GM12878 (cell line): ENCODE measurements around the gene RPS6KA2. TPM values are rescaled to one million over a fixed set of nuclear protein-coding genes. Genes with fewer than 3 reads are reported as not detected.

ENCODE experiments used
- ATAC-seq: fragments of 200-7000 bp; cut with Tn5 transposase; 3 replicates; pipeline ENCODE4 v1.9.1; 2020; ENCODE audit warnings: mild to moderate bottlenecking, moderate library complexity
- BruUV-seq: library from RNA; stranded (reverse); fragments of 400-500 nt; replicated peaks from 2 replicates; lab custom pipeline; 2021; lab: Mats Ljungman, UMichigan
- CTCF ChIA-PET: fragments of 300-600 bp; sonication (Branson Sonifier 250); formaldehyde crosslinking; extraction: SDS; loops from one replicate; lab custom pipeline; 2021; ENCODE audit warnings: inconsistent platforms; lab: Yijun Ruan, JAX
- POLR2A ChIA-PET: fragments of 350-600 bp; formaldehyde crosslinking; extraction: SDS; loops from one replicate; lab custom pipeline; 2021; ENCODE audit warnings: inconsistent platforms; lab: Charles Lee
- RAD21 ChIA-PET: fragments of 300-600 bp; sonication (Branson Sonifier 250); formaldehyde crosslinking; loops from one replicate; lab custom pipeline; 2023; ENCODE audit warnings: antibody characterized with exemption; ENCODE audit not compliant: unreplicated experiment; lab: Charles Lee
- SMC1A ChIA-PET: fragments of 300-600 bp; sonication (Branson Sonifier 250); formaldehyde crosslinking; loops from one replicate; lab custom pipeline; 2023; ENCODE audit not compliant: unreplicated experiment, uncharacterized antibody; lab: Charles Lee
- DNase-seq: peaks from one replicate; pipeline ENCODE4 v3.0.0-alpha.2; 2011; ENCODE audit warnings: low read depth, low spot score
- FAIRE-seq: peaks from 3 replicates; lab custom pipeline; 2011; peaks lifted over from hg19 to GRCh38; lab: Jason Lieb, UNC
- H2AFZ ChIP-seq: 2 replicates; pipeline ENCODE4 v1.6.0; 2011; ENCODE audit warnings: low read depth, low read length, control low read depth; ENCODE audit not compliant: control insufficient read depth
- H3K27ac ChIP-seq: 2 replicates; pipeline ENCODE4 v1.5.1; 2011; ENCODE audit warnings: control low read depth; ENCODE audit not compliant: control insufficient read depth, insufficient read depth
- H3K27me3 ChIP-seq, 2 experiments: replicated peaks in 1 of 2; 2 replicates each; pipeline versions ENCODE4 v1.6.0 to v1.6.1; 2011; ENCODE audit warnings: low read length in 1 of 2; ENCODE audit not compliant: control insufficient read depth in 2 of 2, insufficient read depth in 2 of 2
- H3K36me3 ChIP-seq, 2 experiments: 2 replicates each; pipeline ENCODE4 v1.5.1; 2011; ENCODE audit warnings: low read length in 1 of 2; ENCODE audit not compliant: control insufficient read depth in 2 of 2, insufficient read depth in 2 of 2
- H3K4me1 ChIP-seq: 2 replicates; pipeline ENCODE4 v1.6.1; 2011; ENCODE audit warnings: mild to moderate bottlenecking, low read length, moderate library complexity, mixed read lengths; ENCODE audit not compliant: control insufficient read depth, insufficient read depth
- H3K4me2 ChIP-seq: 2 replicates; pipeline ENCODE4 v1.6.0; 2011; ENCODE audit warnings: control low read depth; ENCODE audit not compliant: control insufficient read depth, insufficient read depth
- H3K4me3 ChIP-seq: fragments of 200-600 bp; sonication (generic); 2 replicates; pipeline ENCODE4 v1.5.1; 2016
- H3K79me2 ChIP-seq: 2 replicates; pipeline ENCODE4 v1.6.0; 2011; ENCODE audit warnings: low read length; ENCODE audit not compliant: control insufficient read depth, insufficient read depth
- H3K9ac ChIP-seq: 2 replicates; pipeline ENCODE4 v1.8.0; 2011; ENCODE audit warnings: low read length, control low read depth, mixed read lengths; ENCODE audit not compliant: control insufficient read depth, insufficient read depth
- H3K9me3 ChIP-seq: replicated peaks from 3 replicates; pipeline ENCODE4 v1.5.1; 2011; ENCODE audit warnings: mild to moderate bottlenecking, low read length; ENCODE audit not compliant: control insufficient read depth, insufficient read depth
- H4K20me1 ChIP-seq: 2 replicates; pipeline ENCODE4 v1.6.0; 2011; ENCODE audit not compliant: control insufficient read depth, insufficient read depth
- ATF2 ChIP-seq: IDR thresholded peaks from 2 replicates; pipeline ENCODE4 v1.6.1; 2012; ENCODE audit warnings: low read length, inconsistent platforms
- CBFB ChIP-seq: IDR thresholded peaks from 2 replicates; pipeline ENCODE4 v1.6.1; 2016; ENCODE audit warnings: antibody characterized with exemption, low read depth
- CBX3 ChIP-seq: fragments of 200-600 bp; sonication (generic); IDR thresholded peaks from 2 replicates; pipeline ENCODE4 v1.6.1; 2016; ENCODE audit warnings: low read depth, borderline replicate concordance
- CBX5 ChIP-seq: sonication (generic); IDR thresholded peaks from 2 replicates; pipeline ENCODE4 v1.6.1; 2016; ENCODE audit warnings: low read depth, moderate library complexity, mild to moderate bottlenecking, inconsistent platforms
- GATAD2B ChIP-seq: fragments of 450-650 bp; conservative IDR thresholded peaks from 2 replicates; pipeline ENCODE4 v1.6.1; 2017; ENCODE audit warnings: low read depth, mild to moderate bottlenecking, moderate library complexity
- IKZF2 ChIP-seq, 2 experiments: fragments of 450-650 bp; IDR thresholded peaks; 2 replicates each; pipeline ENCODE4 v1.6.1; 2017; ENCODE audit warnings: mild to moderate bottlenecking in 2 of 2, moderate library complexity in 2 of 2
- JUNB ChIP-seq: IDR thresholded peaks from 2 replicates; pipeline ENCODE4 v1.6.1; 2016; ENCODE audit warnings: antibody characterized with exemption, mild to moderate bottlenecking
- KAT2A ChIP-seq: conservative IDR thresholded peaks from 2 replicates; pipeline ENCODE4 v1.6.1; 2011; ENCODE audit warnings: low read depth, low read length; ENCODE audit not compliant: control insufficient read depth
- MTA2 ChIP-seq: fragments of 450-650 bp; IDR thresholded peaks from 2 replicates; pipeline ENCODE4 v1.6.1; 2016; ENCODE audit warnings: low read depth, mild to moderate bottlenecking, moderate library complexity
- MYB ChIP-seq: fragments of 150-350 bp; IDR thresholded peaks from 2 replicates; pipeline ENCODE4 v1.6.1; 2014; ENCODE audit warnings: mild to moderate bottlenecking, low read depth, low read length, borderline replicate concordance
- NBN ChIP-seq: fragments of 450-650 bp; IDR thresholded peaks from 2 replicates; pipeline ENCODE4 v1.6.1; 2016
- NFYB ChIP-seq: IDR thresholded peaks from 2 replicates; pipeline ENCODE4 v1.6.1; 2011; ENCODE audit warnings: low read depth, mild to moderate bottlenecking, low read length, improper control_type of control experiment, moderate library complexity; ENCODE audit not compliant: insufficient read depth
- NKRF ChIP-seq: fragments of 450-650 bp; conservative IDR thresholded peaks from 2 replicates; pipeline ENCODE4 v1.6.1; 2017; ENCODE audit warnings: mild to moderate bottlenecking, moderate library complexity
- RFX5 ChIP-seq: IDR thresholded peaks from 2 replicates; pipeline ENCODE4 v1.6.1; 2011; ENCODE audit warnings: low read depth, low read length, improper control_type of control experiment
- SMAD1 ChIP-seq: fragments of 450-650 bp; IDR thresholded peaks from 2 replicates; pipeline ENCODE4 v1.6.1; 2018; ENCODE audit warnings: mild to moderate bottlenecking, low read depth; ENCODE audit not compliant: partially characterized antibody
- SRF ChIP-seq, 2 experiments: IDR thresholded peaks; 2 replicates each; pipeline ENCODE4 v1.6.1; 2011; ENCODE audit warnings: low read depth in 2 of 2, low read length in 2 of 2, mild to moderate bottlenecking in 1 of 2, moderate library complexity in 1 of 2
- WGBS: methylation state at CpG from one replicate; pipeline ENCODE4 v1.1.6; 2016; ENCODE audit warnings: low lambda C conversion rate; ENCODE audit not compliant: insufficient replicate concordance, insufficient coverage; ENCODE audit errors: missing lambda C conversion rate; 5-methylcytosine and 5-hydroxymethylcytosine counted together
- in situ Hi-C: fragments of 300-500 bp; cut with MboI; formaldehyde crosslinking; loops from 9 replicates; pipeline ENCODE4 v1.14.3; 2018; ENCODE audit warnings: mixed read lengths
- intact Hi-C: fragments of 100-400 bp; cut with micrococcal nuclease; formaldehyde crosslinking; loops from one replicate; pipeline ENCODE4 v1.14.2; 2022; ENCODE audit not compliant: unreplicated experiment
- polyA plus RNA-seq, 11 experiments: library from polyadenylated mRNA; depleted of rRNA in 4 of 11; unstranded in 6 of 11; stranded (reverse) in 5 of 11; fragments of >200 nt; fragmentation: Nextera tagmentation in 4 of 11; fragmentation: Illumina TruSeq in 1 of 11; extraction: Ambion mirVana in 4 of 11; extraction: Trizol in 1 of 11; gene quantifications; 1 replicate in 1 of 11; 2 replicates in 10 of 11; pipeline versions ENCODE4 v1.2.1 to v1.2.3, GENCODE V29; 2011 to 2016; ENCODE audit warnings: inconsistent platforms in 2 of 11, missing spikeins in 2 of 11, low read depth in 1 of 11
- total RNA-seq, 4 experiments: library from RNA; depleted of rRNA in 3 of 4; stranded (reverse); fragments of >200 nt in 3 of 4; fragmentation: Illumina TruSeq in 1 of 4; extraction: Trizol in 1 of 4; gene quantifications; 2 replicates each; pipeline versions ENCODE4 v1.2.1 to v1.2.3, GENCODE V29; 2013 to 2021
- TF ChIP-seq, protein P1 (sequence below): IDR thresholded peaks from 2 replicates; pipeline ENCODE4 v1.6.1; 2011; ENCODE audit warnings: low read depth, mild to moderate bottlenecking, low read length, moderate library complexity, borderline replicate concordance; ENCODE audit errors: extremely low read depth
- TF ChIP-seq, protein P2 (sequence below): fragments of 450-650 bp; formaldehyde crosslinking; IDR thresholded peaks from 2 replicates; pipeline ENCODE4 v1.5.0; 2022; ENCODE audit warnings: mild to moderate bottlenecking, missing genetic modification characterization

RPS6KA2 gene
- total and polyA plus RNA-seq, 10 of the 15 experiments (the other 5 are each of a cell fraction or from before 2014, with no cell fraction given) = 0.02 to 1.0 (median 0.22) TPM; not detected in 1

- 44% methylated on average over 9 of the region's 9 CpGs for WGBS
- H3K4me1 ChIP-seq = no peaks in the 10 kb centered on the region
- ChIA-PET SMC1A (no interaction called here), CTCF (no interaction called here), RAD21 (no interaction called here), POLR2A (no interaction called here)
- H3K36me3 ChIP-seq = no peaks in the 10 kb centered on the region
- H3K4me2 ChIP-seq = no peak overlapping the region
- intact Hi-C loops (loop anchor here (10.0 kb wide), 1 partner anchor 305 kb away; no protein-coding TSS in a partner anchor), in situ Hi-C loops (no loop called here)
- no TSS peak for BruUV-seq
- H3K27me3 ChIP-seq = no peaks in the 10 kb centered on the region
- no peak overlapping the region for H3K9ac ChIP-seq
- no peaks in the 10 kb centered on the region; the same call in 2 of the 3 replicates for H3K9me3 ChIP-seq
- H3K79me2 ChIP-seq = no peaks in the 10 kb centered on the region
- H2AFZ ChIP-seq = no peak overlapping the region
- no peak for TF ChIP-seq CBX3
- TF ChIP-seq, protein P1, sequence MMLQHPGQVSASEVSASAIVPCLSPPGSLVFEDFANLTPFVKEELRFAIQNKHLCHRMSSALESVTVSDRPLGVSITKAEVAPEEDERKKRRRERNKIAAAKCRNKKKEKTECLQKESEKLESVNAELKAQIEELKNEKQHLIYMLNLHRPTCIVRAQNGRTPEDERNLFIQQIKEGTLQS = no peak
- TF ChIP-seq SMAD1 = no peak
- TF ChIP-seq CBX5 = no peak
- no peak for TF ChIP-seq KAT2A
- TF ChIP-seq MYB = no peak
- no peak for TF ChIP-seq MTA2
- TF ChIP-seq NKRF = no peak
- no peak for TF ChIP-seq NFYB
- no peak for TF ChIP-seq ATF2
- no peak for TF ChIP-seq GATAD2B
- TF ChIP-seq, protein P2, sequence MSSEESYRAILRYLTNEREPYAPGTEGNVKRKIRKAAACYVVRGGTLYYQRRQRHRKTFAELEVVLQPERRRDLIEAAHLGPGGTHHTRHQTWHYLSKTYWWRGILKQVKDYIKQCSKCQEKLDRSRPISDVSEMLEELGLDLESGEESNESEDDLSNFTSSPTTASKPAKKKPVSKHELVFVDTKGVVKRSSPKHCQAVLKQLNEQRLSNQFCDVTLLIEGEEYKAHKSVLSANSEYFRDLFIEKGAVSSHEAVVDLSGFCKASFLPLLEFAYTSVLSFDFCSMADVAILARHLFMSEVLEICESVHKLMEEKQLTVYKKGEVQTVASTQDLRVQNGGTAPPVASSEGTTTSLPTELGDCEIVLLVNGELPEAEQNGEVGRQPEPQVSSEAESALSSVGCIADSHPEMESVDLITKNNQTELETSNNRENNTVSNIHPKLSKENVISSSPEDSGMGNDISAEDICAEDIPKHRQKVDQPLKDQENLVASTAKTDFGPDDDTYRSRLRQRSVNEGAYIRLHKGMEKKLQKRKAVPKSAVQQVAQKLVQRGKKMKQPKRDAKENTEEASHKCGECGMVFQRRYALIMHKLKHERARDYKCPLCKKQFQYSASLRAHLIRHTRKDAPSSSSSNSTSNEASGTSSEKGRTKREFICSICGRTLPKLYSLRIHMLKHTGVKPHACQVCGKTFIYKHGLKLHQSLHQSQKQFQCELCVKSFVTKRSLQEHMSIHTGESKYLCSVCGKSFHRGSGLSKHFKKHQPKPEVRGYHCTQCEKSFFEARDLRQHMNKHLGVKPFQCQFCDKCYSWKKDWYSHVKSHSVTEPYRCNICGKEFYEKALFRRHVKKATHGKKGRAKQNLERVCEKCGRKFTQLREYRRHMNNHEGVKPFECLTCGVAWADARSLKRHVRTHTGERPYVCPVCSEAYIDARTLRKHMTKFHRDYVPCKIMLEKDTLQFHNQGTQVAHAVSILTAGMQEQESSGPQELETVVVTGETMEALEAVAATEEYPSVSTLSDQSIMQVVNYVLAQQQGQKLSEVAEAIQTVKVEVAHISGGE (CRISPR knock-in tag) = no peak
- TF ChIP-seq NBN = no peak
- TF ChIP-seq CBFB = no peak
- no peak for TF ChIP-seq JUNB
- no peak for TF ChIP-seq RFX5
- no peak for TF ChIP-seq IKZF2 (IDR thresholded peaks at IDR 0.05)
- no peak for TF ChIP-seq SRF (IDR thresholded peaks at IDR 0.05; ENCODE audit: low read depth in 2 of 2, low read length in 2 of 2)
- no peak for ATAC-seq
- H4K20me1 ChIP-seq = no peaks in the 10 kb centered on the region
- no peak for FAIRE-seq
- H3K27ac ChIP-seq = no peak overlapping the region
- no peak for DNase-seq
- H3K4me3 ChIP-seq = no peak overlapping the region
These were observed 177.4 kb downstream of the RPS6KA2 start for GRCh38 chr6:166449641-166450040.
